Stimulated activated CD4-positive, alpha-beta T cell treated with anti-CD3 and anti-CD28 coated beads, Interleukin-15, amount 100 ng/mL, for 24 hours (primary cell): ENCODE results near the gene SLC17A2.
"Not testable (repeated sequence)": the region's sequence is repeated elsewhere in the genome, so short reads cannot be mapped to it uniquely, and the experiment has no call there.

Experiments used
- DNase-seq: peaks from one replicate; pipeline ENCODE4 v3.0.0-alpha.2; 2020

SLC17A2 gene

GRCh38 chr6:25951296-25952032 lies 21.0 kb upstream of the SLC17A2 start:
- no peak for DNase-seq

- DNase-seq, result no peak
These were observed 19.8 kb upstream of the SLC17A2 start for GRCh38 chr6:25950297-25950696.

GRCh38 chr6:25949695-25950094 lies 19.2 kb upstream of the SLC17A2 start:
- no peak for DNase-seq

GRCh38 chr6:25947492-25947891 lies 17.0 kb upstream of the SLC17A2 start:
- not testable (repeated sequence) for DNase-seq

GRCh38 chr6:25946631-25947030 lies 16.1 kb upstream of the SLC17A2 start:
- no peak for DNase-seq

GRCh38 chr6:25945738-25946137 lies 15.2 kb upstream of the SLC17A2 start:
- not testable (repeated sequence) for DNase-seq

- DNase-seq, result peak; percentile 25
These were observed 14.4 kb upstream of the SLC17A2 start for GRCh38 chr6:25944688-25945574.

- DNase-seq, result no peak
These were observed 13.4 kb upstream of the SLC17A2 start for GRCh38 chr6:25943887-25944286.

- DNase-seq, result no peak
These were observed 12.2 kb upstream of the SLC17A2 start for GRCh38 chr6:25942561-25943147.

- DNase-seq, result no peak
These were observed 9.1 kb upstream of the SLC17A2 start for GRCh38 chr6:25939593-25939992.

- no peak for DNase-seq
These were observed 5.5 kb upstream of the SLC17A2 start for GRCh38 chr6:25935953-25936352.

- no peak for DNase-seq
These were observed 4.3 kb upstream of the SLC17A2 start for GRCh38 chr6:25934735-25935313.

GRCh38 chr6:25934156-25934555 lies 3.7 kb upstream of the SLC17A2 start:
- peak; percentile 34 for DNase-seq

- DNase-seq, result no peak
These were observed 869 bp upstream of the SLC17A2 start for GRCh38 chr6:25931411-25931709.

- DNase-seq, result not testable (repeated sequence)
These were observed 706 bp downstream of the SLC17A2 start for GRCh38 chr6:25929785-25930184.

GRCh38 chr6:25928562-25929324 lies 1.7 kb downstream of the SLC17A2 start:
- no peak for DNase-seq

- no peak for DNase-seq
These were observed 2.7 kb downstream of the SLC17A2 start for GRCh38 chr6:25927756-25928216.

GRCh38 chr6:25927178-25927577 lies 3.3 kb downstream of the SLC17A2 start:
- DNase-seq, result no peak

GRCh38 chr6:25925876-25926275 lies 4.6 kb downstream of the SLC17A2 start:
- no peak for DNase-seq

GRCh38 chr6:25922301-25922700 lies 8.2 kb downstream of the SLC17A2 start:
- no peak for DNase-seq

GRCh38 chr6:25921525-25922203 lies 8.8 kb downstream of the SLC17A2 start:
- DNase-seq, result no peak

GRCh38 chr6:25919657-25920056 lies 10.8 kb downstream of the SLC17A2 start:
- DNase-seq, result no peak
